B cell (primary cell): Measurements from ENCODE around the gene TSNAX. TPM values are rescaled to one million over a fixed set of nuclear protein-coding genes. Genes with fewer than 3 reads are reported as not detected.

Experiments used
- ATAC-seq: fragments of 200-7000 bp; cut with Tn5 transposase; one replicate; pipeline ENCODE4 v1.10.0; 2021; ENCODE audit warnings: low read depth, mild to moderate bottlenecking, moderate number of reproducible peaks, moderate library complexity
- CTCF ChIA-PET: fragments of 350-600 bp; sonication (Branson Sonifier 250); formaldehyde crosslinking; loops from one replicate; lab custom pipeline; 2021; ENCODE audit warnings: antibody characterized with exemption, inconsistent platforms; lab: Charles Lee
- POLR2A ChIA-PET: fragments of 350-600 bp; sonication (Branson Sonifier 250); formaldehyde crosslinking; loops from one replicate; lab custom pipeline; 2021; ENCODE audit warnings: antibody characterized with exemption; lab: Charles Lee
- DNase-seq: peaks from one replicate; pipeline ENCODE4 v3.0.0; 2013
- H2AFZ ChIP-seq: 2 replicates; pipeline ENCODE4 v1.6.1; 2012; ENCODE audit warnings: mild to moderate bottlenecking, low read depth, low read length; ENCODE audit not compliant: insufficient read depth, poor library complexity, severe bottlenecking
- H3K27ac ChIP-seq, 2 donors: 1 replicate in 1 of 2; 2 replicates in 1 of 2; pipeline ENCODE4 v1.5.1; 2012 to 2013; ENCODE audit warnings: low read length in 2 of 2, mild to moderate bottlenecking in 2 of 2, moderate library complexity in 1 of 2
- H3K27me3 ChIP-seq, 4 experiments: fragments of 200-600 bp in 1 of 4; sonication (generic) in 1 of 4; replicated peaks in 1 of 4; 1 replicate in 2 of 4; 2 replicates in 2 of 4; pipeline versions ENCODE4 v1.6.1 to v1.7.0; 2013 to 2016; ENCODE audit warnings: low read length in 3 of 4, mild to moderate bottlenecking in 2 of 4, mixed read lengths in 1 of 4, moderate library complexity in 1 of 4; ENCODE audit not compliant: insufficient read depth in 4 of 4, control insufficient read depth in 3 of 4; ENCODE audit errors: control extremely low read depth in 1 of 4
- H3K36me3 ChIP-seq, 2 experiments: replicated peaks in 1 of 2; 1 replicate in 1 of 2; 2 replicates in 1 of 2; pipeline versions ENCODE4 v1.6.1 to v1.7.1; 2013; ENCODE audit warnings: low read length in 1 of 2; ENCODE audit not compliant: insufficient read depth in 2 of 2, control insufficient read depth in 1 of 2; ENCODE audit errors: control extremely low read depth in 1 of 2, extremely low read depth in 1 of 2
- H3K4me1 ChIP-seq, 2 donors: fragments of 200-600 bp in 1 of 2; sonication (generic) in 1 of 2; 1 replicate in 1 of 2; 2 replicates in 1 of 2; pipeline versions ENCODE4 v1.5.1 to v1.6.1; 2013 to 2017; ENCODE audit warnings: low read length in 2 of 2; ENCODE audit not compliant: control insufficient read depth in 2 of 2, insufficient read depth in 2 of 2
- H3K4me2 ChIP-seq: replicated peaks from 2 replicates; pipeline ENCODE3; 2012; ENCODE audit warnings: mild to moderate bottlenecking, low read depth, low read length; ENCODE audit not compliant: poor library complexity, severe bottlenecking
- H3K4me3 ChIP-seq, 5 experiments: fragments of 200-600 bp in 1 of 5; sonication (generic) in 1 of 5; 1 replicate in 3 of 5; 2 replicates in 2 of 5; pipeline versions ENCODE4 v1.5.1 to v1.7.0; 2011 to 2016; ENCODE audit warnings: low read length in 4 of 5, mild to moderate bottlenecking in 4 of 5, low read depth in 2 of 5, control low read depth in 1 of 5, moderate library complexity in 1 of 5; ENCODE audit not compliant: insufficient read depth in 1 of 5; ENCODE audit errors: control extremely low read depth in 1 of 5, extremely low read depth in 1 of 5
- H3K79me2 ChIP-seq: fragments of 200-600 bp; sonication (generic); one replicate; pipeline ENCODE4 v1.6.0; 2016; ENCODE audit warnings: low read length; ENCODE audit not compliant: control insufficient read depth, insufficient read depth
- H3K9ac ChIP-seq: fragments of 200-600 bp; sonication (generic); 2 replicates; pipeline ENCODE4 v1.6.1; 2017; ENCODE audit warnings: mild to moderate bottlenecking, low read length, moderate library complexity
- H3K9me3 ChIP-seq, 3 donors: one replicate each; pipeline versions ENCODE4 v1.6.1 to v1.7.1; 2013; ENCODE audit warnings: low read length in 2 of 3; ENCODE audit not compliant: control insufficient read depth in 2 of 3, insufficient read depth in 1 of 3; ENCODE audit errors: control extremely low read depth in 1 of 3
- H4K20me1 ChIP-seq: 2 replicates; pipeline ENCODE4 v1.6.0; 2012; ENCODE audit warnings: mild to moderate bottlenecking, low read length; ENCODE audit not compliant: insufficient read depth, control insufficient read depth, poor library complexity, severe bottlenecking
- H3K27ac Mint-ChIP-seq: one replicate; pipeline ENCODE4 v1.8.0; 2021; ENCODE audit warnings: mixed read lengths
- H3K27me3 Mint-ChIP-seq: one replicate; pipeline ENCODE4 v1.8.0; 2021; ENCODE audit warnings: mixed read lengths
- H3K4me1 Mint-ChIP-seq: one replicate; pipeline ENCODE4 v1.8.0; 2021; ENCODE audit warnings: mixed read lengths
- H3K4me3 Mint-ChIP-seq: one replicate; pipeline ENCODE4 v1.8.0; 2021; ENCODE audit warnings: mixed read lengths
- H3K9me3 Mint-ChIP-seq: one replicate; pipeline ENCODE4 v1.8.0; 2022; ENCODE audit warnings: mixed read lengths; ENCODE audit not compliant: insufficient read depth
- CTCF ChIP-seq: fragments of 200-600 bp; IDR thresholded peaks from one replicate; pipeline ENCODE4 v1.8.0; 2022; ENCODE audit warnings: antibody characterized with exemption, mild to moderate bottlenecking
- EZH2 ChIP-seq: IDR thresholded peaks from 2 replicates; pipeline ENCODE4 v1.6.1; 2012; ENCODE audit warnings: borderline replicate concordance, low read depth, mild to moderate bottlenecking, moderate library complexity, low read length; ENCODE audit not compliant: insufficient read depth, poor library complexity, severe bottlenecking
- WGBS: methylation state at CpG from one replicate; pipeline ENCODE4 v1.1.5; 2013; ENCODE audit warnings: missing lambda C conversion rate; ENCODE audit not compliant: insufficient coverage; 5-methylcytosine and 5-hydroxymethylcytosine counted together
- intact Hi-C: fragments of 100-400 bp; cut with micrococcal nuclease; formaldehyde crosslinking; loops from one replicate; pipeline ENCODE4 v1.10.0; 2022
- polyA plus RNA-seq: library from polyadenylated mRNA; depleted of rRNA; stranded (reverse); fragments of >200 nt; gene quantifications from 2 replicates; pipeline ENCODE4 v1.2.3, GENCODE V29; 2012
- total RNA-seq, 2 donors: library from RNA; stranded (reverse); fragments of 120-200 nt in 1 of 2; gene quantifications; 1 replicate in 1 of 2; 2 replicates in 1 of 2; pipeline versions ENCODE4 v1.2.3 to v1.2.4, GENCODE V29; 2013 to 2022

Gene TSNAX
- total and polyA plus RNA-seq, 2 donors (not counting 1 experiment from before 2014, with no cell fraction given): 9.0 to 41.4 TPM

- H3K36me3 ChIP-seq: no peaks in the 10 kb centered on the region
- no CpG with 5 or more reads among the region's 2 CpGs for WGBS
- no peak for ATAC-seq
- no peak overlapping the region for H3K4me2 ChIP-seq
- H3K79me2 ChIP-seq: no peaks in the 10 kb centered on the region
- H3K27ac Mint-ChIP-seq: no peak overlapping the region
- no peak overlapping the region for H3K4me3 Mint-ChIP-seq
- peaks cover 16% of the 10 kb centered on the region for H3K4me1 Mint-ChIP-seq
- no peaks in the 10 kb centered on the region for H4K20me1 ChIP-seq
- H3K9me3 ChIP-seq: no peaks in the 10 kb centered on the region
- H3K9me3 Mint-ChIP-seq: no peaks in the 10 kb centered on the region
- no peak overlapping the region for H2AFZ ChIP-seq
- no peak for DNase-seq
- H3K27ac ChIP-seq: no peak overlapping the region
- no peaks in the 10 kb centered on the region for H3K27me3 ChIP-seq
- ChIA-PET CTCF (interaction anchor here (1.2 to 1.3 kb wide), 2 partner anchors 232 to 237 kb away, joined by 3 read pairs; no protein-coding TSS in a partner anchor), POLR2A (no interaction called here)
- H3K4me3 ChIP-seq: no peak overlapping the region
- intact Hi-C loops: no loop called here
- TF ChIP-seq CTCF (no peak), EZH2 (no peak)
- no peaks in the 10 kb centered on the region for H3K27me3 Mint-ChIP-seq
- no peak overlapping the region for H3K9ac ChIP-seq
- H3K4me1 ChIP-seq: peaks cover 10 to 12% of the 10 kb centered on the region in 2 donors
Measured at GRCh38 chr1:231594123-231594522, 65.7 kb downstream of the TSNAX start.

- ATAC-seq: no peak
- Histone ChIP-seq H3K4me3 (no peak overlapping the region), H3K79me2 (no peaks in the 10 kb centered on the region), H4K20me1 (no peaks in the 10 kb centered on the region), H3K9me3 (no peaks in the 10 kb centered on the region), H3K36me3 (no peaks in the 10 kb centered on the region), H3K4me1 (peaks cover 10 to 12% of the 10 kb centered on the region in 2 donors), H3K27me3 (no peaks in the 10 kb centered on the region), H2AFZ (no peak overlapping the region), H3K9ac (no peak overlapping the region), H3K27ac (no peak overlapping the region), H3K4me2 (no peak overlapping the region)
- TF ChIP-seq CTCF: no peak
- no peak for TF ChIP-seq EZH2
- intact Hi-C loops: no loop called here
- ChIA-PET CTCF (interaction anchor here (1.2 to 1.3 kb wide), 2 partner anchors 233 to 237 kb away, joined by 3 read pairs; no protein-coding TSS in a partner anchor), POLR2A (no interaction called here)
- DNase-seq: no peak
- WGBS: 100% methylated on average over 3 of the region's 4 CpGs
- Mint-ChIP-seq H3K4me1 (peaks cover 16% of the 10 kb centered on the region), H3K4me3 (no peak overlapping the region), H3K9me3 (no peaks in the 10 kb centered on the region), H3K27me3 (no peaks in the 10 kb centered on the region), H3K27ac (no peak overlapping the region)
Measured at GRCh38 chr1:231594749-231595148, 66.3 kb downstream of the TSNAX start.
